ENCODE data around the gene UBE2R2. TPM values are rescaled to one million over a fixed set of nuclear protein-coding genes. Genes with fewer than 3 reads are reported as not detected.

Gene UBE2R2
- polyA plus RNA-seq, 3 donors = 30.5 to 50.1 (median 37.2) TPM

DNA sequence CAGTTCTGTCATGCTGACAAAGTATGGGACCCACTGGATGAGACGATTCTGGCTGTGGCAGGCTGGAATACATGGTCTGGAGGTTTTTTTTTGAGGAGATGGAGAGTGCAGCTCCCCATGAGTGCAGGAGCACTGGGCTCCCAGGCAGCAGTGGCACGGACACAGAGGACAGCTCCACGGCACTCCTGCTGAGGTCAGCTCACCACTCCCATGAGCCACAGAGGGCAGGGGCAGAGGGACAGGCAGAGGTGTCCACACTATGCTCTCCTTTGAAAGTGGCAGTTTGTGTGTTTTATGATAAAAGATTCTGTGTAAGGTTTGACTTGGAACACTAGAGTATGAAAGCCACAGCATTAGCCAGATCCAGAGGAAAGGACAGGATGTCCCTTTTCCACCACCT, 114.4 kb downstream of the UBE2R2 start:
- Mint-ChIP-seq H3K4me3 (no peak overlapping the region), H3K4me1 (no peaks in the 10 kb centered on the region), H3K36me3 (peaks cover 85 to 88% of the 10 kb centered on the region in 2 donors), H3K27ac (peak overlapping the region in 2 of 7 donors; percentile 42 to 50), H3K27me3 (ENCODE audit: low read depth in 3 of 3) (peaks cover 0 to 2% (median 1%) of the 10 kb centered on the region in 3 donors), H3K9me3 (no peaks in the 10 kb centered on the region)
- TF ChIP-seq, protein P1, sequence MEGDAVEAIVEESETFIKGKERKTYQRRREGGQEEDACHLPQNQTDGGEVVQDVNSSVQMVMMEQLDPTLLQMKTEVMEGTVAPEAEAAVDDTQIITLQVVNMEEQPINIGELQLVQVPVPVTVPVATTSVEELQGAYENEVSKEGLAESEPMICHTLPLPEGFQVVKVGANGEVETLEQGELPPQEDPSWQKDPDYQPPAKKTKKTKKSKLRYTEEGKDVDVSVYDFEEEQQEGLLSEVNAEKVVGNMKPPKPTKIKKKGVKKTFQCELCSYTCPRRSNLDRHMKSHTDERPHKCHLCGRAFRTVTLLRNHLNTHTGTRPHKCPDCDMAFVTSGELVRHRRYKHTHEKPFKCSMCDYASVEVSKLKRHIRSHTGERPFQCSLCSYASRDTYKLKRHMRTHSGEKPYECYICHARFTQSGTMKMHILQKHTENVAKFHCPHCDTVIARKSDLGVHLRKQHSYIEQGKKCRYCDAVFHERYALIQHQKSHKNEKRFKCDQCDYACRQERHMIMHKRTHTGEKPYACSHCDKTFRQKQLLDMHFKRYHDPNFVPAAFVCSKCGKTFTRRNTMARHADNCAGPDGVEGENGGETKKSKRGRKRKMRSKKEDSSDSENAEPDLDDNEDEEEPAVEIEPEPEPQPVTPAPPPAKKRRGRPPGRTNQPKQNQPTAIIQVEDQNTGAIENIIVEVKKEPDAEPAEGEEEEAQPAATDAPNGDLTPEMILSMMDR (IDR thresholded peaks at IDR 0.05) = no peak
- Histone ChIP-seq H3K4me1 (ENCODE audit: control insufficient read depth in 1 of 2, insufficient read depth in 2 of 2, low read length in 2 of 2) (no peaks in the 10 kb centered on the region), H3K4me3 (replicated peaks in 1 of 3; ENCODE audit: low read depth in 2 of 3, low read length in 3 of 3) (no peak overlapping the region), H3K79me2 (ENCODE audit: insufficient read depth, low read length) (no peaks in the 10 kb centered on the region), H2AFZ (ENCODE audit: insufficient read depth, low read depth, low read length, poor library complexity, severe bottlenecking) (no peak overlapping the region), H3K27me3 (ENCODE audit: control insufficient read depth in 2 of 2, insufficient read depth in 2 of 2, low read length in 2 of 2) (no peaks in the 10 kb centered on the region), H4K20me1 (ENCODE audit: insufficient read depth, low read length) (peaks cover 4% of the 10 kb centered on the region), H3K9me3 (replicated peaks in 1 of 2; ENCODE audit: control insufficient read depth in 1 of 2, insufficient read depth in 1 of 2, low read length in 2 of 2) (no peaks in the 10 kb centered on the region), H3K36me3 (replicated peaks in 1 of 2; ENCODE audit: control insufficient read depth in 1 of 2, insufficient read depth in 2 of 2, low read length in 2 of 2) (peaks cover 75 to 96% of the 10 kb centered on the region in 2 donors), H3K27ac (ENCODE audit: low read depth in 1 of 2, low read length in 2 of 2) (no peak overlapping the region), H3K9ac (ENCODE audit: insufficient read depth, low read length, poor library complexity, severe bottlenecking) (no peak overlapping the region), H3K4me2 (replicated peaks; ENCODE audit: extremely low read depth, low read length, poor library complexity, severe bottlenecking) (no peak overlapping the region)
- WGBS (ENCODE audit: insufficient coverage) = 100% methylated on average over 2 of the region's 3 CpGs
- no peak for DNase-seq
- intact Hi-C loops (cut with micrococcal nuclease) = no loop called here

DNA sequence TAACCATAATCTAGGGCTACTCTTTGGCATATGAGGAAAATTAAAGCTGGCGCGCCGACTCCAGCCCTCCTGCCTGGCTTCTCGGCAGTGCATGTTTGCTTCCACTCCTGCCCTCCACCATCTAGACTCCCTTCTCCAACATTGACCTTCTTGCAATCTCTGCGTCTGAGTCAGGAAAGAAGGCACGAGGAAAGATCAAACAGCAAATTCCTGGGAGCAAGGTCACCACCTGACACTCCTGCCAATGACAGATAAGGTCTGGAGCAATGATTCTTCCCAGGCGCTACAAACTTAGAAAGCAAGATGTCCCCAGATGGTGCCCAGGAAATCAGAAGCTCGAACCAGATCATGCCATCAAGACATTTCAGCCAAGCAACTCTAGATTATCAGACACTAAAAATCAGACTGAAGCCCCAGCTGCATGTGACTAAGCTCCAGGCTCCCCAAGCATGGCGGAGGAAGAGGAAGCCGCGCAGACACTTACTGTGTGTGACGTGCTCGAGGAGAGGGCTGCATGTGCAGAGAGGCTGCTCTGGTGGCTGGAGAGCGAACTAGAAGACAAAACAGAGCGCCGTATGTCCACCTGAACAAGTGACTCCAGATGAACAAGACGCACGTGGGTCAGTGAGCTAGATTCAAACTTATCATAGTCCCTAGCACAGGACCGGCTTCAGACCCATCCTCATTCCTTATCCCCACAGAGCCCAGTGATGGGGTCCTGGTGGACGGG, 115.3 kb downstream of the UBE2R2 start:
- Histone ChIP-seq H3K4me3 (replicated peaks in 1 of 3; ENCODE audit: low read depth in 2 of 3, low read length in 3 of 3) (no peak overlapping the region), H2AFZ (ENCODE audit: insufficient read depth, low read depth, low read length, poor library complexity, severe bottlenecking) (no peak overlapping the region), H4K20me1 (ENCODE audit: insufficient read depth, low read length) (peaks cover 4% of the 10 kb centered on the region), H3K4me2 (replicated peaks; ENCODE audit: extremely low read depth, low read length, poor library complexity, severe bottlenecking) (no peak overlapping the region), H3K4me1 (ENCODE audit: control insufficient read depth in 1 of 2, insufficient read depth in 2 of 2, low read length in 2 of 2) (no peaks in the 10 kb centered on the region), H3K27ac (ENCODE audit: low read depth in 1 of 2, low read length in 2 of 2) (no peak overlapping the region), H3K27me3 (ENCODE audit: control insufficient read depth in 2 of 2, insufficient read depth in 2 of 2, low read length in 2 of 2) (no peaks in the 10 kb centered on the region), H3K36me3 (replicated peaks in 1 of 2; ENCODE audit: control insufficient read depth in 1 of 2, insufficient read depth in 2 of 2, low read length in 2 of 2) (peaks cover 71 to 96% of the 10 kb centered on the region in 2 donors), H3K9ac (ENCODE audit: insufficient read depth, low read length, poor library complexity, severe bottlenecking) (no peak overlapping the region), H3K79me2 (ENCODE audit: insufficient read depth, low read length) (no peaks in the 10 kb centered on the region), H3K9me3 (replicated peaks in 1 of 2; ENCODE audit: control insufficient read depth in 1 of 2, insufficient read depth in 1 of 2, low read length in 2 of 2) (no peaks in the 10 kb centered on the region)
- TF ChIP-seq, protein P1 (IDR thresholded peaks at IDR 0.05) = no peak
- H3K4me1 Mint-ChIP-seq = no peaks in the 10 kb centered on the region
- 97% methylated on average over 20 of the region's 20 CpGs for WGBS (ENCODE audit: insufficient coverage)
- H3K36me3 Mint-ChIP-seq = peaks cover 84 to 88% of the 10 kb centered on the region in 2 donors
- no peaks in the 10 kb centered on the region for H3K9me3 Mint-ChIP-seq
- no peak overlapping the region for H3K4me3 Mint-ChIP-seq
- no peak for DNase-seq
- intact Hi-C loops (cut with micrococcal nuclease) = no loop called here
- H3K27me3 Mint-ChIP-seq (ENCODE audit: low read depth in 3 of 3) = peaks cover 0 to 2% (median 0%) of the 10 kb centered on the region in 3 donors
- H3K27ac Mint-ChIP-seq = peak overlapping the region in 1 of 7 donors; percentile 9

Data from CD14-positive monocyte (primary cell).